ENCODE data around the gene PRSS27.
"Not testable (repeated sequence)": the region's sequence is repeated elsewhere in the genome, so short reads cannot be mapped to it uniquely, and the experiment has no call there.

The PRSS27 gene

DNA sequence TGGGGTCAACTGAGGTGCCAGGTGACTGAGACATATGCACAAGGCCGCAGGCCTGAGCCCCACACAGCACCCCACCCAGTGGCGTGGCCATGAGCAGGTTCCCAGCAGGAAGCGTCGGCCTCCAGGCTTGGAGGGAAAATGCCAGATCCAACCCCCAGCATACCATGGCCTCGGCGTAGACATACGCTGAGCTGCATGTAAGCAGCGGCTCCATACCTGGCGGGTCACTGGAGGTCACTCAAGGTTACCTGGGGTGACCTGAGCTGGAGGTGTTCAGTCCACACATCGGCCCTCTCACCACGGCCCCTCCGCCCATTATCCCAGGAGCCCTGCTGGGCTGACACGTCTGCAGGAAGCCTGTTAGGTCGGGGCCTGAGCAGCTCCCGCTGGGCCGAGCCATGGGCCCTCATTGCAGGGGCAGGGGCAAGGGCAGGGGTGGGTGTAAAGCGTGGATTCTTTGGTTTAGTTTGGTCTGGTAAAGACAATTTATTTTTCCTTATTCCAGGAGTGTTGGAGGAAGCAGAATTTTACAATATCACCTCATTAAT, 22.5 kb downstream of the PRSS27 start:
- no peak overlapping the region for H3K4me3 ChIP-seq (ENCODE audit: low read length)
- no peak for DNase-seq (ENCODE audit: low read depth)
- no peak for TF ChIP-seq CTCF (IDR thresholded peaks at IDR 0.05; ENCODE audit: insufficient read depth, low read depth, low read length, missing control alignments)

DNA sequence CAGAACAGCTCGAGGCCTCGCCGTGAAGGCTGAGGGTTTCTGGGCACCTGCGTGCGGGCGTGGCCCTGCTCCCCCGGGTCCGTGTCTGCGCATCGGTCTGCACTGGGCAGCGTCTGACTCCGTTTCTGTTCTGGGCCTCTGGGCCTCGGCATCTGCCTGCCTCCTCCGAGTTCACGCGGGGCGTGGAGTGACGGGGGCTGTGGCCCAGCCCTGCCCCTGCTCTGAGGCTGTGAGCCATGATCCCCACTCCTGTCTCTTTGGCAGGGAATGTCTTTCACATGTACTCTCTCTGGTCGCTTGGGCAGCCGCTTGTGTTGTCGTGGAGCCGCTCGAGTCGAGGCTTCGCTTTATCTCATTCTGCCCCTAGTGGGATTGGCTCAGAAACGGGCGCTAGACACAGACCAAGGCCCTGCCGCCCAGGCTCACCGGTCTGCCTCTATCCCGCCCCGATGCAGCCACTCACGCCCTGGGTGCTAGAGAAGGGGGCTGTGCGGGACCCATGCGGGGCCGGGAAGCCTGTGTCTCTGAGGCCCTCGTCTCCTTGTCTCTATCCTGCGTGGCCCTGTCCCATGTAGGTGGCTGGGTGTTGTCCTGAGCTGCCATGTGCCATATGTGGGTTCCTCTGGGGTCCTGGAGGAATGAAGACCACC, 23.3 kb downstream of the PRSS27 start:
- H3K4me3 ChIP-seq (ENCODE audit: low read length); DNase-seq (ENCODE audit: low read depth): not testable (repeated sequence)

DNA sequence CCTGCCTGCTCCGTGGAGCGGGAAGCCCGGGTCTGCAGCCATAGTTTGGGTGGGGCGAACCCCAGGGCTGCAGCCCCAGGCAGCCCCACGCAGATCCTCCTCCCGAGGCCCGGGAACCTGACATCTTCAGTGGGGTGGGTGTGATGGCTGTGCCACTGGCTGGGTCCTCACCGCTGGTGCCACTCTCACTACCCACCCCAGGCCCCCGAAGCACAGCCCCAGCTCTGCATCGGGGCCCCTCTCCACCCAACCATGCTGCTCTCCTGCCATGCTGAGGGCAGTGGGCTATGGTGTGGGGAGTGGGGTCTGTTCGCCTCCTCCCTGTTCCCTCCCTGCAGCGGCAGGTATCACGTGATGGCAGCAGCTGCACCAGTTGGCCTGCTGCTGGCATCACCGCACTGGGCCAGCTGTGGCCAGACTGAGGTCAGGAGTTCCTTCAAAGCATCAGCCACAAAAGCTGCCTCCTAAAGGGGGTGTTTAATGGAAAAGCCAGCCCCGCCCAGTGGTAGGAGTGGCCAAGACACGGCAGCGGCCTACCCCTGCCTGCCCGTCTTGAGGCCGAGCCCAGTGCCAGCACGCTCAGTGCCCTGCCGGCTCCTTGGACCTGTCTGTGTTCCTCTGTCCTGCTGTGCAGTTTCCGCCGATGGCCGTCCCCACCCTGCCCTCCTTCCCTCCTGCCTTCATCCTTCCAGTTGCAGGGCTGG, 26.9 kb downstream of the PRSS27 start:
- H3K4me3 ChIP-seq (ENCODE audit: low read length) = no peak overlapping the region
- no peak for TF ChIP-seq CTCF (IDR thresholded peaks at IDR 0.05; ENCODE audit: insufficient read depth, low read depth, low read length, missing control alignments)
- no peak for DNase-seq (ENCODE audit: low read depth)

DNA sequence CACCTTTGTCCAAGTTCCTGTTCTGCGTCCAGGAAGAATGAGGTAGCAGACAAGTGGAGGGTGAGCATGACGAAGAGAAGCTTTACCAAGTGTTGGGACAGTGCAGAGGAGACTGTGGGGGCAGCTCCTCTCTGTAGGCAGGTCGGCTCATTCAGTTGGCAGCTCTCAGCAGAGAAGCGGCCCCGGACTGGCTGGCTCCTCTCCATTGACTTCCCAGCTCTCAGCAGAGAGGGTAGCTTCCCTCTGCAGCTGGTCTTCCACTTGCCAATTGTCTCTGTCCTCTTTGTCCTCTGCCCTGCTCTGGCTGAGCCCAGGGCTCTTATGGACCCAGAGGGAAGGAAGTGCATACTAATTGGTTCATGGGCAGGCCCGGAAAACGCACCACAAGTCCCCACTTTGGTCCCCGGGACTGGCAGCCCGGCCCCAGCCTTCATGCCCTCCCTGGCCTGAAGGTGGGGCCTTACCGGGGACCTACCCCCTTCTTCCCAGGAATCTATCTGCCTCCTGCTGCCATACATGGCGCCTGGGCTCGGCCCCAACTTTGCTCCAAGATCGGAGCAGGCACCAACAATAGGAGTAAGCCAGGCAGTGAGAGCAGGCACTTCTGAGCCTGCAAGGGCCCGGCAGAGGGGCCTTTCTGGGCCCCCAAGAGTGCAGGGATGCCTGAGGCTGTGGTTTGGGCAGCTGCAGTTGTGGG, 27.6 kb downstream of the PRSS27 start:
- TF ChIP-seq CTCF (IDR thresholded peaks at IDR 0.05; ENCODE audit: insufficient read depth, low read depth, low read length, missing control alignments) = no peak
- DNase-seq (ENCODE audit: low read depth) = no peak
- no peak overlapping the region for H3K4me3 ChIP-seq (ENCODE audit: low read length)

- DNase-seq (ENCODE audit: low read depth) = no peak
- no peak for TF ChIP-seq CTCF (IDR thresholded peaks at IDR 0.05; ENCODE audit: insufficient read depth, low read depth, low read length, missing control alignments)
These were observed 28.4 kb downstream of the PRSS27 start for GRCh38 chr16:2691491-2692248.

GRCh38 chr16:2690852-2691251, 29.2 kb downstream of the PRSS27 start:
- TF ChIP-seq CTCF (IDR thresholded peaks at IDR 0.05; ENCODE audit: insufficient read depth, low read depth, low read length, missing control alignments) = no peak
- no peak overlapping the region for H3K4me3 ChIP-seq (ENCODE audit: low read length)
- no peak for DNase-seq (ENCODE audit: low read depth)

More at GRCh38 chr16:2691491-2692248, 28.4 kb downstream of the PRSS27 start:
- no peak overlapping the region for H3K4me3 ChIP-seq (ENCODE audit: low read length)

All from epithelial cell of esophagus (primary cell).